B cell (primary cell): ENCODE data around the gene LIME1.

ENCODE experiments used
- CTCF ChIP-seq: fragments of 200-600 bp; IDR thresholded peaks from one replicate; pipeline ENCODE4 v1.8.0; 2022; ENCODE audit warnings: antibody characterized with exemption, mild to moderate bottlenecking
- EZH2 ChIP-seq: IDR thresholded peaks from 2 replicates; pipeline ENCODE4 v1.6.1; 2012; ENCODE audit warnings: borderline replicate concordance, low read depth, mild to moderate bottlenecking, moderate library complexity, low read length; ENCODE audit not compliant: insufficient read depth, poor library complexity, severe bottlenecking

GRCh38 chr20:63734111-63734945 is 2.1 kb upstream of the LIME1 start:
- TF ChIP-seq CTCF (no peak), EZH2 (no peak)
